ENCODE results near the gene SEPTIN7. TPM values are rescaled to one million over a fixed set of nuclear protein-coding genes. Genes with fewer than 3 reads are reported as not detected.

The SEPTIN7 gene
- total RNA-seq, 1 donor from 2014 or later, result 151 TPM

DNA sequence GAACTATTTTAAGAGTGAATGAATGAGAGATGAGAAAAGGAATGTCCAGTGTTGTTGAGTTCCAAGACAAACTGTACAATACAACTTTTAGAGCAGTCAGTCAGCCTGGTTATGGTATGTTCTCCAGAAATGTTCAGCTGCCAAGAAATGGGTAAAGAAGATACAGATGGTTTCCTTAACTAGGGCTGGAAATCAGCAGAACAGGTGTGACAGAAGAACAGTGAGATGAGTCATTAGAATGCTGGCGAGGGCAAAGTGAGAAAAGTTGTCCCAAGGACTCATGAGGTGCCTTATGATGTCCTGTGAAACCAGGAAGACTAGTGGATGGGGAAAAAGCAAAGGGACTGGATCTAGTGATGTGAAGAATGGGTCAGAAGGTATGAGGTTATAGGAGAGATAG lies 20.8 kb upstream of the SEPTIN7 start:
- Histone ChIP-seq H3K36me3 (no peaks in the 10 kb centered on the region), H3K27me3 (no peaks in the 10 kb centered on the region), H3K9me3 (no peaks in the 10 kb centered on the region), H3K4me3 (no peak overlapping the region), H3K4me1 (no peaks in the 10 kb centered on the region), H3K27ac (no peak overlapping the region)
- no peak for TF ChIP-seq POLR2A (IDR thresholded peaks at IDR 0.05)
- TF ChIP-seq, protein P1, sequence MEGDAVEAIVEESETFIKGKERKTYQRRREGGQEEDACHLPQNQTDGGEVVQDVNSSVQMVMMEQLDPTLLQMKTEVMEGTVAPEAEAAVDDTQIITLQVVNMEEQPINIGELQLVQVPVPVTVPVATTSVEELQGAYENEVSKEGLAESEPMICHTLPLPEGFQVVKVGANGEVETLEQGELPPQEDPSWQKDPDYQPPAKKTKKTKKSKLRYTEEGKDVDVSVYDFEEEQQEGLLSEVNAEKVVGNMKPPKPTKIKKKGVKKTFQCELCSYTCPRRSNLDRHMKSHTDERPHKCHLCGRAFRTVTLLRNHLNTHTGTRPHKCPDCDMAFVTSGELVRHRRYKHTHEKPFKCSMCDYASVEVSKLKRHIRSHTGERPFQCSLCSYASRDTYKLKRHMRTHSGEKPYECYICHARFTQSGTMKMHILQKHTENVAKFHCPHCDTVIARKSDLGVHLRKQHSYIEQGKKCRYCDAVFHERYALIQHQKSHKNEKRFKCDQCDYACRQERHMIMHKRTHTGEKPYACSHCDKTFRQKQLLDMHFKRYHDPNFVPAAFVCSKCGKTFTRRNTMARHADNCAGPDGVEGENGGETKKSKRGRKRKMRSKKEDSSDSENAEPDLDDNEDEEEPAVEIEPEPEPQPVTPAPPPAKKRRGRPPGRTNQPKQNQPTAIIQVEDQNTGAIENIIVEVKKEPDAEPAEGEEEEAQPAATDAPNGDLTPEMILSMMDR (IDR thresholded peaks at IDR 0.05), result no peak
- TF ChIP-seq POLR2AphosphoS5 (IDR thresholded peaks at IDR 0.05; ENCODE audit: insufficient read depth in 1 of 2, low read depth in 1 of 2), result no peak
- intact Hi-C loops (cut with DNase I), result no loop called here
- DNase-seq (ENCODE audit: extremely low spot score in 2 of 2), result no peak

GRCh38 chr7:35781200-35781701 lies 19.6 kb upstream of the SEPTIN7 start:
- H3K4me1 ChIP-seq, result no peaks in the 10 kb centered on the region
- no peak overlapping the region for H3K27ac ChIP-seq
- H3K9me3 ChIP-seq, result no peaks in the 10 kb centered on the region
- H3K4me3 ChIP-seq, result no peak overlapping the region
- intact Hi-C loops (cut with DNase I), result no loop called here
- H3K27me3 ChIP-seq, result no peaks in the 10 kb centered on the region
- no peak for DNase-seq (ENCODE audit: extremely low spot score in 2 of 2)
- no peak for TF ChIP-seq POLR2AphosphoS5 (IDR thresholded peaks at IDR 0.05; ENCODE audit: insufficient read depth in 1 of 2, low read depth in 1 of 2)
- TF ChIP-seq, protein P1 (IDR thresholded peaks at IDR 0.05), result no peak
- no peak for TF ChIP-seq POLR2A (IDR thresholded peaks at IDR 0.05)
- H3K36me3 ChIP-seq, result no peaks in the 10 kb centered on the region

DNA sequence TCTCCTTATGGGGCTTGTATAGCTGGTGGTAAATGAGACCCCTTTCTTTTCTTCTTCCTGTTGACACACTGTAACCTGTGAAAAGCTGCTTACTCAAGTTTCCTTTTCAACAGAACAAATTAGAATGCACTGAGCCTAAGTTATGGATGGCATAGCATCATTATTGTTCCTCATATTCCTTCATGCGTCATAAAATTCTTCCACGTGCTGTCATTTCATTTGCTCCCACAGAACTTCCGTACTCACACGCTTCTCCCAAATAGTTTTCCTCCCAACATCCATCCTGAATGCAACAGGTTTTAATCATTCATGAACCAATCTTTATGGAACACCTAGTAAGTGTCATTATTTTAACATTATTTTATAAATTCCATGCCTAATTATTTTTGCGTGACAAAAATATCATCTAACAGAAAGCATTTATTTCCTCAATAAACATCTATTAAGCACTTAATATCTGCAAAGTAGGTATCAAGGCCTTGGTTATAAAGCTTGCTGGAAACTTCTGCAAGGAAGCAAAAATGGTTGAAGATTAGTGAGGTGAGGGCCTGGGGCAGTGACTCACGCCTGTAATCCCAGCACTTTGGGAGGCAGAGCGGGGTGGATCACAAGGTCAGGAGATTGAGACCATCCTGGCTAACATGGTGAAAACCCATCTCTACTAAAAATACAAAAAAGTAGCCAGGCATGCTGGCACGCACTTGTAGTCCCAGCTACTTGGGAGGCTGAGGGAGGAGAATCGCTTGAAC lies 18.9 kb upstream of the SEPTIN7 start:
- Histone ChIP-seq H3K4me3 (no peak overlapping the region), H3K36me3 (no peaks in the 10 kb centered on the region), H3K9me3 (no peaks in the 10 kb centered on the region), H3K4me1 (no peaks in the 10 kb centered on the region), H3K27ac (no peak overlapping the region), H3K27me3 (no peaks in the 10 kb centered on the region)
- TF ChIP-seq POLR2AphosphoS5 (IDR thresholded peaks at IDR 0.05; ENCODE audit: insufficient read depth in 1 of 2, low read depth in 1 of 2) (no peak), POLR2A (IDR thresholded peaks at IDR 0.05) (no peak)
- TF ChIP-seq, protein P1 (IDR thresholded peaks at IDR 0.05), result no peak
- no peak for DNase-seq (ENCODE audit: extremely low spot score in 2 of 2)
- intact Hi-C loops (cut with DNase I), result no loop called here

- TF ChIP-seq POLR2A (IDR thresholded peaks at IDR 0.05) (no peak), POLR2AphosphoS5 (IDR thresholded peaks at IDR 0.05; ENCODE audit: insufficient read depth in 1 of 2, low read depth in 1 of 2) (no peak)
- TF ChIP-seq, protein P1 (IDR thresholded peaks at IDR 0.05), result no peak
- no peaks in the 10 kb centered on the region for H3K4me1 ChIP-seq
- H3K27ac ChIP-seq, result no peak overlapping the region
- H3K9me3 ChIP-seq, result no peaks in the 10 kb centered on the region
- no peaks in the 10 kb centered on the region for H3K27me3 ChIP-seq
- no peak overlapping the region for H3K4me3 ChIP-seq
- DNase-seq (ENCODE audit: extremely low spot score in 2 of 2), result no peak
- intact Hi-C loops (cut with DNase I), result no loop called here
- no peaks in the 10 kb centered on the region for H3K36me3 ChIP-seq
Observed at GRCh38 chr7:35784332-35784731, 16.5 kb upstream of the SEPTIN7 start.

GRCh38 chr7:35785250-35785649 lies 15.6 kb upstream of the SEPTIN7 start:
- Histone ChIP-seq H3K27me3 (no peaks in the 10 kb centered on the region), H3K36me3 (no peaks in the 10 kb centered on the region), H3K4me3 (no peak overlapping the region), H3K27ac (no peak overlapping the region), H3K4me1 (no peaks in the 10 kb centered on the region), H3K9me3 (no peaks in the 10 kb centered on the region)
- intact Hi-C loops (cut with DNase I), result no loop called here
- no peak for DNase-seq (ENCODE audit: extremely low spot score in 2 of 2)
- TF ChIP-seq POLR2AphosphoS5 (IDR thresholded peaks at IDR 0.05; ENCODE audit: insufficient read depth in 1 of 2, low read depth in 1 of 2) (no peak), POLR2A (IDR thresholded peaks at IDR 0.05) (no peak)
- TF ChIP-seq, protein P1 (IDR thresholded peaks at IDR 0.05), result no peak

All from vagina (tissue), 2 donors.